ENCODE results near the gene PNMT. TPM values are rescaled to one million over a fixed set of nuclear protein-coding genes. Genes with fewer than 3 reads are reported as not detected.

The PNMT gene
- polyA plus RNA-seq, 1 of the 3 experiments (the other 2 are of a cell fraction): 0.07 TPM

GRCh38 chr17:39629898-39630297, 38.4 kb upstream of the PNMT start:
- Histone ChIP-seq H3K27me3 (ENCODE audit: insufficient read depth) (peaks cover 41% of the 10 kb centered on the region), H3K9me2 (no peaks in the 10 kb centered on the region), H3K36me3 (replicated peaks in 1 of 2; ENCODE audit: control insufficient read depth in 1 of 2, insufficient read depth in 2 of 2, low read length in 1 of 2) (no peaks in the 10 kb centered on the region), H3K4me1 (ENCODE audit: control insufficient read depth in 1 of 2, insufficient read depth in 2 of 2, low read depth in 1 of 2, low read length in 1 of 2) (peaks cover 0 to 2% of the 10 kb centered on the region in 2 experiments; a peak in 1 of 4 replicates), H3K4me2 (no peak overlapping the region), H4K20me1 (ENCODE audit: insufficient read depth) (no peaks in the 10 kb centered on the region), H3K9ac (no peak overlapping the region), H3K27ac (ENCODE audit: low read depth in 2 of 2, low read length in 1 of 2) (no peak overlapping the region), H3K9me3 (no peaks in the 10 kb centered on the region), H3K4me3 (ENCODE audit: low read depth in 2 of 2, low read length in 1 of 2) (no peak overlapping the region), H3K79me2 (ENCODE audit: insufficient read depth) (no peaks in the 10 kb centered on the region), H3F3A (replicated peaks; ENCODE audit: insufficient read depth) (no peaks in the 10 kb centered on the region), H2AFZ (ENCODE audit: low read depth) (no peak overlapping the region)
- 66% methylated on average over 11 of the region's 12 CpGs for WGBS (ENCODE audit: low lambda C conversion rate)
- DNase-seq: no peak
- TF ChIP-seq POLR2AphosphoS5 (IDR thresholded peaks at IDR 0.05; ENCODE audit: low read depth, low read length) (no peak), SIN3A (IDR thresholded peaks at IDR 0.05; ENCODE audit: borderline replicate concordance, low read depth, low read length) (no peak), NRF1 (IDR thresholded peaks at IDR 0.05; ENCODE audit: low read depth, low read length) (no peak), RCOR1 (IDR thresholded peaks at IDR 0.05; ENCODE audit: low read length) (no peak), MEF2A (IDR thresholded peaks at IDR 0.05; ENCODE audit: borderline replicate concordance, low read depth) (no peak), GABPA (IDR thresholded peaks at IDR 0.05; ENCODE audit: low read depth) (no peak), ZBTB33 (IDR thresholded peaks at IDR 0.05; ENCODE audit: borderline replicate concordance, low read depth) (no peak), REST (IDR thresholded peaks at IDR 0.05; ENCODE audit: low read depth, low read length) (no peak), RFX5 (IDR thresholded peaks at IDR 0.05; ENCODE audit: low read length) (no peak), USF2 (IDR thresholded peaks at IDR 0.05; ENCODE audit: borderline replicate concordance, low read depth, low read length) (no peak), EZH2phosphoT487 (IDR thresholded peaks at IDR 0.05; ENCODE audit: borderline replicate concordance, low read depth) (no peak), RAD21 (IDR thresholded peaks at IDR 0.05; ENCODE audit: low read length) (no peak)
- ChIA-PET CTCF (interaction anchor here (1.5 to 17.4 kb wide), 5 partner anchors 7 to 82 kb away, joined by 4 to 483 read pairs (median 279); partner anchors contain the start of genes PNMT, PPP1R1B and TCAP), POLR2A (no interaction called here)
